IPS DF 6.9 (cell line): ENCODE data around the gene RCOR3.
"Not testable (repeated sequence)": the region's sequence is repeated elsewhere in the genome, so short reads cannot be mapped to it uniquely, and the experiment has no call there.

Experiments
- DNase-seq: peaks from one replicate; pipeline ENCODE4 v3.0.0-alpha.2; 2013; ENCODE audit warnings: low read depth, low spot score
- H3K27ac ChIP-seq: one replicate; pipeline ENCODE4 v1.5.1; 2013; ENCODE audit warnings: low read length, control low read depth
- H3K27me3 ChIP-seq: 2 replicates; pipeline ENCODE4 v1.6.1; 2013; ENCODE audit warnings: mild to moderate bottlenecking, low read length; ENCODE audit not compliant: control insufficient read depth, insufficient read depth
- H3K36me3 ChIP-seq: 2 replicates; pipeline ENCODE4 v1.6.1; 2013; ENCODE audit warnings: low read length; ENCODE audit not compliant: control insufficient read depth, insufficient read depth
- H3K4me1 ChIP-seq: 2 replicates; pipeline ENCODE4 v1.6.1; 2013; ENCODE audit warnings: low read length; ENCODE audit not compliant: control insufficient read depth, insufficient read depth
- H3K4me3 ChIP-seq: 2 replicates; pipeline ENCODE4 v1.5.1; 2013; ENCODE audit warnings: mild to moderate bottlenecking, low read length
- H3K9me3 ChIP-seq: 2 replicates; pipeline ENCODE4 v1.6.1; 2013; ENCODE audit warnings: low read length, inconsistent platforms; ENCODE audit not compliant: control insufficient read depth, insufficient read depth
- WGBS: extraction: QIAGEN DNeasy Blood & Tissue Kit; methylation state at CpG from one replicate; pipeline ENCODE4 v1.1.7; 2013; ENCODE audit warnings: mixed read lengths, missing lambda C conversion rate; ENCODE audit not compliant: insufficient read length, insufficient coverage; 5-methylcytosine and 5-hydroxymethylcytosine counted together

RCOR3 gene

DNA sequence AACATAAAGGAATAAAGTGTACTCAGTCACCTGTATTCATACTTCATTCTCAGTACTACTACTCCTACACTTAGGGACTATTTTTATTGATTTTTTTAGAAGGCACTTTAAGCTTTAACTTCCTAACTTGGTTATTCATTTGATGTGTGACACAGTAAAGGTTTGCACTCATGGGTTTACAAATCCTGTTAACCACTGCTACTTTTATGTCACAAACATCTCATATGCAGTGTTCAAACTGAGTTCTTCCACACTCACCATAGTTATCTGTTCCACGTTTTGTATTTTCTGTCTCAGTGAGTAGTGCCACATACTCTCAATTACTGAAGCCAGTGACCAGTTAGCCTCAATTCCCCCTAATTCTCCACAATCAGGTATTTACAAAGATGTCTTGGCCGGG lies 33.2 kb downstream of the RCOR3 start:
- Histone ChIP-seq H3K4me1 (no peaks in the 10 kb centered on the region), H3K27me3 (no peaks in the 10 kb centered on the region), H3K36me3 (peaks cover 6% of the 10 kb centered on the region; the same call in 1 of the 2 replicates), H3K9me3 (no peaks in the 10 kb centered on the region), H3K27ac (no peak overlapping the region), H3K4me3 (no peak overlapping the region)
- WGBS, result no CpG with 5 or more reads among the region's 2 CpGs
- DNase-seq, result no peak

DNA sequence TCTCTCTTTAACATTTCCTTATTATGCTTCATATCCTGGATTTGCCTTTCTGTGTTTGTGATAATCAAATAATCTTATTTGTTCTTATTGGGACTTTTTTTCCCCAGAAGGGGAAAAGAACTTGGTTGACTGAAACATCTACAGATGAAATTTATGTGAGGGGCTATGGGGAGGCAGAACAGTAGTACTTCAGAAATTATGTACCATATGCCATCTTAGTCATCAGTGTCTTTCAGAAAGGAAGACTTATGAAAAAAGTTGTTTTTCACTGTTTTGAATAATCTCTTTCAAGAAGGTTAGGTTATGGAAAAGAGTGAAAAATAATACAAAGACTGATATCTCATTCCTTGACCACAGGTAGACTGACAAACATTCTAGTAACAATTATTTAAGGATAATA lies 37.2 kb downstream of the RCOR3 start:
- DNase-seq, result no peak
- Histone ChIP-seq H3K36me3 (peaks cover 6% of the 10 kb centered on the region; the same call in 1 of the 2 replicates), H3K27ac (no peak overlapping the region), H3K9me3 (no peaks in the 10 kb centered on the region), H3K4me3 (no peak overlapping the region), H3K27me3 (no peaks in the 10 kb centered on the region), H3K4me1 (no peaks in the 10 kb centered on the region)

DNA sequence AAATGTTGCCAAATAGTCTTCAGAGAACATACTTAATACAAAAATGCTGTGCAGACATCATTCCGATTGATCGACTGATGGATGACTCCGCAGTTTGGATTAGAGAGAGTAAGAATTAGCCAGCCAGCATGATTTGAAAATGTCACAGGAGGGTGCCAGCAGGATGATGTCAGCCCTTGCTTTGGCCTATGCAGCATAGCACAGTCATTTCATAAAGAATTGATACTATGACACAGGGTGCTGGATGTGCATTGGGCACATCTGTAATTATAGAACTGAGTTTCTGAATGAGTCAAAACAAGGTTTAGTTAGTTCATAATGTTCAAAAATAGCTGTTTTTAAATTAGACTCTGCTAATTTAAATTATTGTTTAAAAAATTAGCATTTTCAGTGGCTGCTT lies 45.9 kb downstream of the RCOR3 start:
- Histone ChIP-seq H3K36me3 (no peaks in the 10 kb centered on the region; the same call in 1 of the 2 replicates), H3K9me3 (no peaks in the 10 kb centered on the region), H3K27ac (no peak overlapping the region), H3K4me3 (no peak overlapping the region), H3K27me3 (no peaks in the 10 kb centered on the region), H3K4me1 (no peaks in the 10 kb centered on the region)
- DNase-seq, result no peak
- WGBS, result no CpG with 5 or more reads among the region's 3 CpGs

DNA sequence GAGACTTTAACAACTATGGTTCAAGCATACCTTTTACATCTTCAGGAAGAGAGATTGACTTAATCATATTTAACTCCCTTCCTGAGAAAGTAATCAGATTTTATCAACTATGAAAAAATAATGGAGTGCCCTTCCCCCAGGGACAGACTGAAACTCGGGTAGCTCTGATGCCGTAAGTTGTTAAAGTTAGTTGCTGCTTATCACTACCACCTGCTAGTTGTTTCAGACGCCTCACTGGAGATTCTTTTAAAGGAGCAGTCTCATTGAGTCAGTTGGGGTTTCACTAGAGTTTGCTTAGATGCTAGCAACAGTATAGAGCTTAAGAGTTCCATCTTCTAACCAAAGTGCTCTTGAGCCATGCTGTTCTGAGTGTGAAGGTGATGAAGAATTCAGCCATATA lies 50.5 kb downstream of the RCOR3 start:
- Histone ChIP-seq H3K36me3 (peaks cover 4% of the 10 kb centered on the region; the same call in 1 of the 2 replicates), H3K4me1 (no peaks in the 10 kb centered on the region), H3K27me3 (no peaks in the 10 kb centered on the region), H3K4me3 (no peak overlapping the region), H3K9me3 (no peaks in the 10 kb centered on the region), H3K27ac (no peak overlapping the region)
- WGBS, result no CpG with 5 or more reads among the region's 3 CpGs
- DNase-seq, result no peak

DNA sequence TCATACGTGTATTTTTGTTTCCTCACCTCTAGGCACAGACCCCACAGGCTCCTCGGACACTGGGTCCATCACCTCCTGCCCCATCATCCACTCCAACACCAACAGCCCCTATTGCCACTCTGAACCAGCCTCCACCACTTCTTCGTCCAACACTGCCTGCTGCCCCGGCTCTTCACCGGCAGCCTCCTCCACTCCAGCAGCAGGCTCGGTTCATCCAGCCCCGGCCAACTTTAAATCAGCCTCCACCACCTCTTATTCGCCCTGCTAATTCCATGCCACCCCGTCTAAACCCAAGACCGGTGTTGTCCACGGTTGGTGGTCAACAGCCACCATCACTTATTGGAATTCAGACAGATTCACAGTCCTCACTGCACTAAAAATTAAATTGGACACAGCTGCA lies 54.2 kb downstream of the RCOR3 start:
- Histone ChIP-seq H3K27ac (no peak overlapping the region), H3K27me3 (no peaks in the 10 kb centered on the region), H3K4me1 (no peaks in the 10 kb centered on the region), H3K4me3 (no peak overlapping the region), H3K9me3 (no peaks in the 10 kb centered on the region), H3K36me3 (peaks cover 4% of the 10 kb centered on the region; the same call in 1 of the 2 replicates)
- DNase-seq, result no peak
- no CpG with 5 or more reads among the region's 11 CpGs for WGBS

DNA sequence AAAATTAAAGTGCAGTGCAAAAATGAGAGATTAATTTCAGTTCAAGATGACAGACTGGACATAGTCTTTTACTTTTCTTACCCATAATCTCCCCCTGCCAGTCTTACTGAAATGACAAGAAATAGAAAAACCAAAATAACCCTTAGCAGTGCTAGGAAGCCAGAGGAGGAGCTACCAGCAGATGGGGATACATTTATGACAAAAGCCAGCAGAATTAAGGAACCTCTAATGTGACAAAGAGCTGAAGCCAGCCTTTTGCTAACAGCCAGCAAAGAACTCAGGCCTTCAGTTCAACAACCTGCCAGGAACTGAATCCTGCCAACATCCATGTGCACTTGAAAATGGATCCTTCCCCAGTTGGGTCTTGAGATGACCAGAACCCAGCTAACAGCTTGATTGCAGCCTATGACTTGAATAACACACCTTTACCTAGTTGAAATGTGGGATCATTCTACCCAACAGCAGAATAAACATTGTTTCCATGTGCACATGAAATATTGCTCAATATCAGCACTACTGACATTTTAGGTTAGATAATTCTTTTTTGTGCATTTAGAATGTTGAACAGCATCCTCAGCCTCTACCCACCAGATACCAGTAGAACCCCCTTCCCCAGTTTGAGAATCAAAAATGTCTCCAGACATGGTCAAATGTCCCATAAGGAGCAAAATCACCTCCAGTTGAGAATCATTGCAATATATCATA lies 59.6 kb downstream of the RCOR3 start:
- H3K4me1 ChIP-seq, result no peaks in the 10 kb centered on the region
- H3K4me3 ChIP-seq, result no peak overlapping the region
- no peaks in the 10 kb centered on the region for H3K9me3 ChIP-seq
- no peaks in the 10 kb centered on the region for H3K27me3 ChIP-seq
- DNase-seq, result no peak
- no peaks in the 10 kb centered on the region for H3K36me3 ChIP-seq
- no peak overlapping the region for H3K27ac ChIP-seq

DNA sequence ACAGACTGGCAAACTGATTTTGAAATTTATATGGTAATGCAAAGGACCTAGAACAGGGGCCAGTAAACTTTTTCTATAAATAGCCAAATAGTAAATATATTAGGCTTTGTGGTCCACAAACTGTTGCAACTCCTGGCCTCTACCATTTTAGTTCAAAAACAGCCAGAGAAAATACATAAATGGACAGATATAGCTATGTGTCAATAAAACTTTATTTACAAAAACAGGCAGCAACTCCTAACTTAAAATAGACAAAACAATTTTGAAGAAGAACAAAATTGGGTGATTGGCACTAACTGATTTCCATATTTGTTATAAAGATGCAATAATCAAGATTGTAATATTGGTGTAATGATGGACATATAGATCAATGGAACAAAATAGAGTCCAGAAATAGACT lies 60.7 kb downstream of the RCOR3 start:
- H3K36me3 ChIP-seq, result no peaks in the 10 kb centered on the region
- H3K9me3 ChIP-seq, result no peaks in the 10 kb centered on the region
- no peak overlapping the region for H3K4me3 ChIP-seq
- DNase-seq, result no peak
- H3K27ac ChIP-seq, result no peak overlapping the region
- no peaks in the 10 kb centered on the region for H3K27me3 ChIP-seq
- no peaks in the 10 kb centered on the region for H3K4me1 ChIP-seq

DNA sequence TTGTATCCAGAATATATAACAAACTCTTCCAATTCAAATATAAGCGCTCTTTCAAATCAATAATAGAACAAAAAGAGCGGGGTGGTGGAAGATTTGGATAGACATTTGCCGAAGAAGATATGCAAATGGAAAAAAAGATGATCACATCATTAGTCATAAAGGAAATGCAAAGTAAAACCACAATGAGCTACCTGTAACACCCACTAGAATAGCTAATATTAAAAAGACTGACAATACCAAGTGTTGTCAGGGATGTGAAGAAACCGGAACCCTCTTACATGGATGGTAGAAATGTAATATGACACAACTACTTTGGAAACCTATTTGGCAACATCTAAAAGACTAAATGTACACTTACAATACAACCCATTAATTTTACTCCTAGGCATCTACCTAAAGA lies 61.8 kb downstream of the RCOR3 start:
- no peaks in the 10 kb centered on the region for H3K4me1 ChIP-seq
- no peak overlapping the region for H3K4me3 ChIP-seq
- H3K27ac ChIP-seq, result no peak overlapping the region
- no peaks in the 10 kb centered on the region for H3K9me3 ChIP-seq
- WGBS, result no CpG with 5 or more reads among the region's 4 CpGs
- no peaks in the 10 kb centered on the region for H3K36me3 ChIP-seq
- no peaks in the 10 kb centered on the region for H3K27me3 ChIP-seq
- DNase-seq, result no peak

DNA sequence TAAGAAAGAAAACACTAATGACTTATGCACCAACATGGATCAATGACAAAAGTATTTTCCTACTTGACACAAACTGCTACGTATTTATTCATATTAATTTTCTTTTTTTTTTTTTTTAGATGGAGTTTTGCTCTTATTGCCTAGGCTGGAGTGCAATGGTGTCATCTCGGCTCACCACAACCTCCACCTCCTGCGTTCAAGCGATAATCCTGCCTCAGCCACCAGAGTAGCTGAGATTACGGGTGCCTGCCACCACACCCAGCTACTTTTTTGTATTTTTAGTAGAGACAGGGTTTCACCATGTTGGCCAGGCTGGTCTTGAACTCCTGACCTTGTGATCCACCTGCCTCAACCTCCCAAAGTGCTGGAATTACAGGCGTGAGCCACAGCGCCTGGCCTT lies 62.5 kb downstream of the RCOR3 start:
- not testable (repeated sequence) for H3K36me3 ChIP-seq, H3K9me3 ChIP-seq, H3K4me1 ChIP-seq, DNase-seq, H3K27ac ChIP-seq, H3K4me3 ChIP-seq, H3K27me3 ChIP-seq
- WGBS, result no CpG with 5 or more reads among the region's 7 CpGs

DNA sequence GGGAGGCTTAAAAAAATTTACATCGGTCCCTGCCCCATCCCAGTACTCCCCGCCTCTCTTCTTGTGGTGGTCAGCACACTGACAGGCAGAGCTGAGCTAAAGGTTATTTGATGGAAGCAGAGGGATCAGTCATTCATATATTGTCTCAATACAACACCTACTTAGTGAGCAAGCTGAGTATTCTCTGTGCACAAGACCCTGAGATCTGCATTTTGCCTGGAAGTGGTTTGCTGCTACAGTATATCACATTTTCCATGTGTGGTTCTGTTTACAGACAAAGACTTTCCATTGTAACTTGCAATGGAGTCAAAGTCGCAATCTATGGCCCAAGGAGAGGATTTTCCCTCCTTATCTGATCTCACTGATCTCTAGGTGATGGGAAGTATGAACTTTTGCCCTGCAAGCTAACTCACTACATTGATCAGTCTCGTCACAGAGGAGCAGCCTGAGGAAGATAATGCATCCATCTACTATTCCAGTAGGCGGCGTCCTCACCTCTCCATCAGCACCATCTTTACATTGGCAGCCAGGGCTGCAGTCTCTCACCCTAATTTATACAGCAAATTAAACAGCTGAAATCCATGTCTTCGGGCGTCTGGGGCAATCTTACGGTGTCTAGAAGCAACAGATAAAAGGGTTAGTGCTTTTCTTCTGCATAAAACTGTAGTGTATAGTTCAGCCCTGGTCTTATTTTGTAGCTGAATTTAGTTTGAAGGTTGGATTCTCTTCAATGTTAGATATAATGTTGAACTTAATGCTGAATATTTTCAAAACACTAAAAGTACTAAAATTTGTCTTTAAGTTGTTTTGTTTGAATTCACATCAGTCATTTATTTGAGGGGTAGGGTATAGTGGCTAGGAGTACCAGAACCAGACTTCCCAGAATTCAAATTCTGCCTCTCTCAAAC lies 64.2 kb downstream of the RCOR3 start:
- Histone ChIP-seq H3K36me3 (no peaks in the 10 kb centered on the region), H3K4me3 (no peak overlapping the region), H3K27me3 (no peaks in the 10 kb centered on the region; the same call in 1 of the 2 replicates), H3K9me3 (no peaks in the 10 kb centered on the region), H3K4me1 (peaks cover 2% of the 10 kb centered on the region; the same call in 1 of the 2 replicates), H3K27ac (no peak overlapping the region)
- DNase-seq, result peak; percentile 57
- WGBS, result no CpG with 5 or more reads among the region's 9 CpGs
